ENCODE measurements around the gene TNIK.

Gene TNIK

DNA sequence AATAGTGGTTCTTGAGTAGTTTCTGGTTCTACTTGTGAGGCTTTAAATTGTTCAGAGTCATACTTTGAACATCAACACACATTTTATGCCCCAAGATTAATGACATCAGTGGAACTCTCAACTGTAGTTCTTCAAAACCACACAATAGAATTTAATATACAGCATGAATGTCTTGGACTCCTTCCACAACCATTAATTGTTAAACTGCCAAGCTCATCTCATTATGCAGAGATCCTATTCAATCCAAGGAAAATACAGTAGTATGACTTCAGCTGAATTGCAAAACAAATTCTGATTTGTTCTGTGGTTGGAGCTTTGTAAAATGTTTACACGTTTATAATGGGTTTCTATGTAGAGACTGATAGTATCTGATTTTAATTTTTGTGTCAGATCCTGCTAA lies 234.5 kb downstream of the TNIK start:
- H3K27ac ChIP-seq = no peak overlapping the region
- TF ChIP-seq, protein P1, sequence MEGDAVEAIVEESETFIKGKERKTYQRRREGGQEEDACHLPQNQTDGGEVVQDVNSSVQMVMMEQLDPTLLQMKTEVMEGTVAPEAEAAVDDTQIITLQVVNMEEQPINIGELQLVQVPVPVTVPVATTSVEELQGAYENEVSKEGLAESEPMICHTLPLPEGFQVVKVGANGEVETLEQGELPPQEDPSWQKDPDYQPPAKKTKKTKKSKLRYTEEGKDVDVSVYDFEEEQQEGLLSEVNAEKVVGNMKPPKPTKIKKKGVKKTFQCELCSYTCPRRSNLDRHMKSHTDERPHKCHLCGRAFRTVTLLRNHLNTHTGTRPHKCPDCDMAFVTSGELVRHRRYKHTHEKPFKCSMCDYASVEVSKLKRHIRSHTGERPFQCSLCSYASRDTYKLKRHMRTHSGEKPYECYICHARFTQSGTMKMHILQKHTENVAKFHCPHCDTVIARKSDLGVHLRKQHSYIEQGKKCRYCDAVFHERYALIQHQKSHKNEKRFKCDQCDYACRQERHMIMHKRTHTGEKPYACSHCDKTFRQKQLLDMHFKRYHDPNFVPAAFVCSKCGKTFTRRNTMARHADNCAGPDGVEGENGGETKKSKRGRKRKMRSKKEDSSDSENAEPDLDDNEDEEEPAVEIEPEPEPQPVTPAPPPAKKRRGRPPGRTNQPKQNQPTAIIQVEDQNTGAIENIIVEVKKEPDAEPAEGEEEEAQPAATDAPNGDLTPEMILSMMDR (IDR thresholded peaks at IDR 0.05) = no peak
- TF ChIP-seq ZFX (IDR thresholded peaks at IDR 0.05; ENCODE audit: borderline replicate concordance) = no peak

GRCh38 chr3:171225165-171225564 lies 235.0 kb downstream of the TNIK start:
- TF ChIP-seq, protein P1 (IDR thresholded peaks at IDR 0.05) = no peak
- TF ChIP-seq ZFX (IDR thresholded peaks at IDR 0.05; ENCODE audit: borderline replicate concordance) = no peak
- H3K27ac ChIP-seq = no peak overlapping the region

DNA sequence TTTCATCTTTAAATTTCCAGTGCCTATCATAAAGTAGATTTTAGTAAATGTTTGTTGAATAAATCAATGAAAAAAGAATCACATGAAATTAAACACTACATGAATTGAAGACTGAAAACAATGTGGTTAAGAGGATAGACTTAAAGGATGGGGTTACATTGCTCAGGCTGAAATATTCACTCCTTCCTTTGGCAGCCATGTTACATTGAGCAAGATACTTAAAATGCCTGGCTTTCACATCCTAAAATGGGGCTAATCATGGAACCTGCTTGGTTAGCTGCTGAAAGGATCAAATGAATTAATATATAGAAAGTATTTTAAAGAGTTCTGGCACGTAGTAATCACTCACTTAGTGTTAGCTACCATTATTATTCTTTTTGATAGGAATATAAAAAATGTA lies 236.8 kb downstream of the TNIK start:
- no peak overlapping the region for H3K27ac ChIP-seq
- TF ChIP-seq ZFX (IDR thresholded peaks at IDR 0.05; ENCODE audit: borderline replicate concordance) = no peak
- TF ChIP-seq, protein P1 (IDR thresholded peaks at IDR 0.05) = no peak

DNA sequence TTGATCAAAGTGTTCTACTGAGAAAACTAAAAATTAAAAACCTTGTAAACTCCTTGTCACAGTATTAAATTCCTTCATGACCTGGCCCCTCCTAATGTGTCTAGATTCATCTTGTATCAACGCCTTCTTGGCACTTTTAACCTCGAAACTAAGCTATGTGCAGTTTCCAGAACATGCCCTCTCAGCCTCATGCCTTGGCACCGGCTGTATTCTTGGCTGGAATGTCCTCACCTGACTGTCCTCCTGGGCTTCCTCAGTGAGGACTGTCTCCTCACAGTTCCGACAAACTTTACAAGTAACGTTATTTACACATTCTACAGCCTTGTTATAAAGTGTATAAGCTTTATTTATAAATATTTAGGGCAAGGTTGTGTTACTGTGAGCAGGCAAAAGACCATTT lies 237.2 kb downstream of the TNIK start:
- TF ChIP-seq, protein P1 (IDR thresholded peaks at IDR 0.05) = no peak
- no peak for TF ChIP-seq ZFX (IDR thresholded peaks at IDR 0.05; ENCODE audit: borderline replicate concordance)
- no peak overlapping the region for H3K27ac ChIP-seq

DNA sequence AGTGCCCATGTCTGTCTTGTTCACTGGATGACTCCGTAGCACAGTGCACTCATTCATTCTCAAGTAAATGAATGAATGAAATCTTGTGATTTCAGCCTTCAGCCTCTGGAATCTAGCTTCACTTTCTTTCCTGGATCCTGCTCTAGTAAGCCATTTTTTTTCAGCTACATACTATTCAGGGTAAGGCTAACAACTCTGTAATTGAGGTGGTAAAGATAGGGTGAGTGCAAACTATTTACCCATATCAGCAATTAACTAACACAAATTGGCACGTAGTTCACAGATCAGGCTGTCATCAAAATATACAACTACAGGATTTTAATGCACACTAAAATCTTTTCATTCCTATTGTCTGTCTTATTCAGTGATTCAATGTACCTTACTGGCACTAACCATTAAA lies 238.6 kb downstream of the TNIK start:
- TF ChIP-seq, protein P1 (IDR thresholded peaks at IDR 0.05) = no peak
- no peak for TF ChIP-seq ZFX (IDR thresholded peaks at IDR 0.05; ENCODE audit: borderline replicate concordance)
- no peak overlapping the region for H3K27ac ChIP-seq

DNA sequence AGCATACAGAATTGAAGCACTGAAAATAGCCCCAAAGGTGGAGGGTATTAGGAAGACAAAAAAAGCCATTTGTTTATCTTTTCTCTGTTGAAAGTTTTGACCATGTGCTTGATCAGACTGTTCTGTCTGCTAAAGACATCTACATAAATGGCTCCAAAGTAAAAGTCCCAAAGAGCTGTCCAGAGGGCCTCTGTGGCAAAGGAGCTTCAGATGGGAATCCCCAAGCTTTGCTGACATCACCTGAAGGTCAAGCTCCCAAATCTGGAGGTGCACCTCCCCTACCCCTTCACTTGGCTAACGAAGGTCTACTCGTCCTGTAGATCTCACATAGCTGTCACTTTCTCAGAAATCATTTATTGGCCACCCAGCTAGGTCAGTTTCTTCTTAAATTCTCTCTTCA lies 239.1 kb downstream of the TNIK start:
- no peak overlapping the region for H3K27ac ChIP-seq
- TF ChIP-seq, protein P1 (IDR thresholded peaks at IDR 0.05) = no peak

- no peak overlapping the region for H3K27ac ChIP-seq
- TF ChIP-seq ZFX (IDR thresholded peaks at IDR 0.05; ENCODE audit: borderline replicate concordance) = no peak
- TF ChIP-seq, protein P1 (IDR thresholded peaks at IDR 0.05) = no peak
Measured at GRCh38 chr3:171219258-171219657, 240.9 kb downstream of the TNIK start.
